Trophoblast cell (in vitro differentiated cells and primary cell): Measurements from ENCODE around the gene CCDC30.
"Not testable (repeated sequence)": the region's sequence is repeated elsewhere in the genome, so short reads cannot be mapped to it uniquely, and the experiment has no call there.

Experiments used
- DNase-seq, 2 donors: peaks; one replicate each; pipeline ENCODE4 v3.0.0-alpha.2; 2016
- H2AFZ ChIP-seq: 2 replicates; pipeline ENCODE4 v1.6.1; 2013; ENCODE audit warnings: low read length, moderate library complexity, mild to moderate bottlenecking; ENCODE audit not compliant: insufficient read depth, poor library complexity
- H2AK5ac ChIP-seq: 2 replicates; pipeline ENCODE4 v1.6.1; 2013; ENCODE audit warnings: mild to moderate bottlenecking, low read length
- H2BK120ac ChIP-seq: 2 replicates; pipeline ENCODE4 v1.6.1; 2013; ENCODE audit warnings: low read length, mild to moderate bottlenecking, moderate library complexity; ENCODE audit not compliant: insufficient read depth, poor library complexity
- H2BK12ac ChIP-seq: 2 replicates; pipeline ENCODE4 v1.6.1; 2013; ENCODE audit warnings: mild to moderate bottlenecking, low read length, moderate library complexity
- H2BK5ac ChIP-seq: 2 replicates; pipeline ENCODE4 v1.6.1; 2013; ENCODE audit warnings: low read length, low read depth, moderate library complexity, mild to moderate bottlenecking; ENCODE audit not compliant: poor library complexity
- H3K14ac ChIP-seq: 2 replicates; pipeline ENCODE4 v1.6.1; 2013; ENCODE audit warnings: mild to moderate bottlenecking, low read length
- H3K18ac ChIP-seq: 2 replicates; pipeline ENCODE4 v1.6.1; 2013; ENCODE audit warnings: mild to moderate bottlenecking, low read length
- H3K23ac ChIP-seq: 2 replicates; pipeline ENCODE4 v1.6.1; 2013; ENCODE audit warnings: low read length
- H3K27ac ChIP-seq: 2 replicates; pipeline ENCODE4 v1.5.1; 2013; ENCODE audit warnings: low read depth, mild to moderate bottlenecking, inconsistent platforms, low read length, moderate library complexity
- H3K27me3 ChIP-seq: 2 replicates; pipeline ENCODE4 v1.6.1; 2013; ENCODE audit warnings: inconsistent platforms, mild to moderate bottlenecking, low read length, moderate library complexity; ENCODE audit not compliant: insufficient read depth
- H3K36me3 ChIP-seq, 2 experiments: 1 replicate in 1 of 2; 2 replicates in 1 of 2; pipeline ENCODE4 v1.6.1; 2013; ENCODE audit warnings: low read length in 2 of 2, mild to moderate bottlenecking in 2 of 2, moderate library complexity in 1 of 2; ENCODE audit not compliant: insufficient read depth in 2 of 2, control insufficient read depth in 1 of 2
- H3K4ac ChIP-seq: 2 replicates; pipeline ENCODE4 v1.6.1; 2013; ENCODE audit warnings: low read depth, mild to moderate bottlenecking, low read length, moderate library complexity
- H3K4me1 ChIP-seq, 2 experiments: 1 replicate in 1 of 2; 2 replicates in 1 of 2; pipeline ENCODE4 v1.6.1; 2013; ENCODE audit warnings: low read length in 2 of 2, mild to moderate bottlenecking in 2 of 2, moderate library complexity in 1 of 2; ENCODE audit not compliant: insufficient read depth in 2 of 2, control insufficient read depth in 1 of 2
- H3K4me2 ChIP-seq: 2 replicates; pipeline ENCODE4 v1.6.1; 2013; ENCODE audit warnings: inconsistent platforms, mild to moderate bottlenecking, low read length, moderate library complexity
- H3K4me3 ChIP-seq: 2 replicates; pipeline ENCODE4 v1.5.1; 2013; ENCODE audit warnings: mild to moderate bottlenecking, low read depth, low read length, inconsistent platforms
- H3K79me1 ChIP-seq: one replicate; pipeline ENCODE4 v1.6.1; 2013; ENCODE audit warnings: low read length
- H3K79me2 ChIP-seq: 2 replicates; pipeline ENCODE4 v1.6.1; 2013; ENCODE audit warnings: low read length, mild to moderate bottlenecking; ENCODE audit not compliant: control insufficient read depth, insufficient read depth, poor library complexity
- H3K9ac ChIP-seq: 2 replicates; pipeline ENCODE4 v1.6.1; 2013; ENCODE audit warnings: mild to moderate bottlenecking, low read length
- H3K9me3 ChIP-seq: 2 replicates; pipeline ENCODE4 v1.6.1; 2013; ENCODE audit warnings: low read depth, mild to moderate bottlenecking, control low read depth, inconsistent platforms, low read length; ENCODE audit not compliant: insufficient read depth
- H4K12ac ChIP-seq: 2 replicates; pipeline ENCODE4 v1.6.1; 2013; ENCODE audit warnings: low read depth, mild to moderate bottlenecking, low read length, moderate library complexity
- H4K8ac ChIP-seq: 2 replicates; pipeline ENCODE4 v1.6.1; 2013; ENCODE audit warnings: low read depth, mild to moderate bottlenecking, low read length, moderate library complexity
- H4K91ac ChIP-seq: one replicate; pipeline ENCODE4 v1.6.1; 2013; ENCODE audit warnings: low read depth, mild to moderate bottlenecking, low read length, moderate library complexity
- WGBS: extraction: QIAGEN DNeasy Blood & Tissue Kit; methylation state at CpG from one replicate; pipeline ENCODE4 v1.1.7; 2013; ENCODE audit warnings: missing lambda C conversion rate; ENCODE audit not compliant: insufficient read length, insufficient coverage; ENCODE audit errors: extremely low coverage; 5-methylcytosine and 5-hydroxymethylcytosine counted together

The CCDC30 gene

GRCh38 chr1:42502031-42502430 lies 38.9 kb downstream of the CCDC30 start:
- not testable (repeated sequence) for H3K4me1 ChIP-seq, H2BK5ac ChIP-seq, DNase-seq, H3K9ac ChIP-seq, H3K27me3 ChIP-seq, H2BK12ac ChIP-seq, H2AK5ac ChIP-seq, H3K18ac ChIP-seq, H3K23ac ChIP-seq, H2AFZ ChIP-seq, H4K8ac ChIP-seq, H4K12ac ChIP-seq, H3K4me2 ChIP-seq, H2BK120ac ChIP-seq, H3K4me3 ChIP-seq, H3K14ac ChIP-seq, H3K4ac ChIP-seq, H3K79me2 ChIP-seq, H3K79me1 ChIP-seq, H3K36me3 ChIP-seq, H4K91ac ChIP-seq, H3K9me3 ChIP-seq, H3K27ac ChIP-seq
- no CpG with 5 or more reads among the region's 11 CpGs for WGBS

GRCh38 chr1:42504535-42505128 lies 41.5 kb downstream of the CCDC30 start:
- no peak overlapping the region for H2AFZ ChIP-seq
- H3K27me3 ChIP-seq = no peaks in the 10 kb centered on the region
- no peak overlapping the region for H3K23ac ChIP-seq
- no peak overlapping the region for H3K4ac ChIP-seq
- H4K8ac ChIP-seq = no peak overlapping the region
- H3K79me1 ChIP-seq = no peaks in the 10 kb centered on the region
- no peak overlapping the region for H3K14ac ChIP-seq
- H3K9me3 ChIP-seq = peaks cover 10% of the 10 kb centered on the region
- no peak overlapping the region for H3K4me3 ChIP-seq
- no peaks in the 10 kb centered on the region for H3K79me2 ChIP-seq
- no peak overlapping the region for H4K91ac ChIP-seq
- H4K12ac ChIP-seq = no peak overlapping the region
- no peaks in the 10 kb centered on the region for H3K4me1 ChIP-seq
- H2BK5ac ChIP-seq = no peak overlapping the region
- H2BK120ac ChIP-seq = no peak overlapping the region
- H2AK5ac ChIP-seq = no peak overlapping the region
- H3K36me3 ChIP-seq = peaks cover 0 to 2% of the 10 kb centered on the region in 2 experiments
- no peak overlapping the region for H2BK12ac ChIP-seq
- WGBS = no CpG with 5 or more reads among the region's 2 CpGs
- no peak for DNase-seq
- no peak overlapping the region for H3K27ac ChIP-seq
- H3K9ac ChIP-seq = no peak overlapping the region
- H3K4me2 ChIP-seq = no peak overlapping the region
- no peak overlapping the region for H3K18ac ChIP-seq

- Histone ChIP-seq H3K4me1 (no peaks in the 10 kb centered on the region), H2BK12ac (no peak overlapping the region), H2BK120ac (no peak overlapping the region), H4K91ac (no peak overlapping the region), H3K4me2 (no peak overlapping the region), H2AK5ac (no peak overlapping the region), H2BK5ac (no peak overlapping the region), H3K27ac (no peak overlapping the region), H3K27me3 (no peaks in the 10 kb centered on the region), H3K23ac (no peak overlapping the region), H4K8ac (no peak overlapping the region), H3K18ac (no peak overlapping the region), H3K4me3 (no peak overlapping the region), H4K12ac (no peak overlapping the region), H3K79me2 (no peaks in the 10 kb centered on the region), H3K9ac (no peak overlapping the region), H3K4ac (no peak overlapping the region), H3K9me3 (peaks cover 12% of the 10 kb centered on the region), H3K36me3 (peaks cover 0 to 2% of the 10 kb centered on the region in 2 experiments), H3K79me1 (no peaks in the 10 kb centered on the region), H2AFZ (no peak overlapping the region), H3K14ac (no peak overlapping the region)
- no CpG with 5 or more reads among the region's 1 CpG for WGBS
- DNase-seq = no peak
These were observed 43.5 kb downstream of the CCDC30 start for GRCh38 chr1:42506576-42506975.

GRCh38 chr1:42511581-42512155 lies 48.6 kb downstream of the CCDC30 start:
- not testable (repeated sequence) for H4K91ac ChIP-seq, H3K4ac ChIP-seq, H3K4me2 ChIP-seq, H3K14ac ChIP-seq, H2BK120ac ChIP-seq, H2BK12ac ChIP-seq, H4K12ac ChIP-seq, H3K9me3 ChIP-seq, H2AK5ac ChIP-seq, H4K8ac ChIP-seq, H3K4me3 ChIP-seq, H3K27me3 ChIP-seq, H3K9ac ChIP-seq, H2BK5ac ChIP-seq, H2AFZ ChIP-seq, H3K27ac ChIP-seq, H3K4me1 ChIP-seq, H3K79me1 ChIP-seq, H3K18ac ChIP-seq, H3K79me2 ChIP-seq, H3K23ac ChIP-seq, H3K36me3 ChIP-seq
- no CpG with 5 or more reads among the region's 6 CpGs for WGBS
- DNase-seq = peak; percentile 12 to 54
